ENCODE measurements around the gene CAPNS2.

DNA sequence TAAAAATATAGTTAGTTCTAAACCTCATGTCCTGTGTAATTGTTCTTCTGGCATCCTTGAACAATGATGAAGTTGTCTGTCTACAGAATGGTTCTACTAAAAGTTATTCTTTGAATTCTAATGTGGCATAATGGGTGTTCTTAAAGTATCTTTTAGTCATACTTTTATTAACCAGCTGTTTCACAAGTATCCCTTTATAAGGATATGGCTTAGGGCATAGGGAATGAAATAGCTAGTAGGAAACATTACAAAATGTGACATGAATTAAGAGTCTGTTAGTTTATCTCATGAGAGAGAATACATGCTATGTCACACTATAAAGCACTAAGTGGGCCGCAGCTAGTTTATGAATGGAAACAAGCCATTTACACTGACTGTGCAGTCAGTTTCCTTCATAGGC lies 26.3 kb upstream of the CAPNS2 start:
- TF ChIP-seq, protein P1, sequence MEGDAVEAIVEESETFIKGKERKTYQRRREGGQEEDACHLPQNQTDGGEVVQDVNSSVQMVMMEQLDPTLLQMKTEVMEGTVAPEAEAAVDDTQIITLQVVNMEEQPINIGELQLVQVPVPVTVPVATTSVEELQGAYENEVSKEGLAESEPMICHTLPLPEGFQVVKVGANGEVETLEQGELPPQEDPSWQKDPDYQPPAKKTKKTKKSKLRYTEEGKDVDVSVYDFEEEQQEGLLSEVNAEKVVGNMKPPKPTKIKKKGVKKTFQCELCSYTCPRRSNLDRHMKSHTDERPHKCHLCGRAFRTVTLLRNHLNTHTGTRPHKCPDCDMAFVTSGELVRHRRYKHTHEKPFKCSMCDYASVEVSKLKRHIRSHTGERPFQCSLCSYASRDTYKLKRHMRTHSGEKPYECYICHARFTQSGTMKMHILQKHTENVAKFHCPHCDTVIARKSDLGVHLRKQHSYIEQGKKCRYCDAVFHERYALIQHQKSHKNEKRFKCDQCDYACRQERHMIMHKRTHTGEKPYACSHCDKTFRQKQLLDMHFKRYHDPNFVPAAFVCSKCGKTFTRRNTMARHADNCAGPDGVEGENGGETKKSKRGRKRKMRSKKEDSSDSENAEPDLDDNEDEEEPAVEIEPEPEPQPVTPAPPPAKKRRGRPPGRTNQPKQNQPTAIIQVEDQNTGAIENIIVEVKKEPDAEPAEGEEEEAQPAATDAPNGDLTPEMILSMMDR (IDR thresholded peaks at IDR 0.05; ENCODE audit: low read length), result no peak
- no peak for TF ChIP-seq EZH2 (optimal IDR thresholded peaks at IDR 0.05; ENCODE audit: low read depth, low read length)
- no peak for TF ChIP-seq EZH2phosphoT487 (IDR thresholded peaks at IDR 0.05; ENCODE audit: low read length)
